ENCODE results near the gene MAGI2.

GRCh38 chr7:78635026-78635793, 818.3 kb downstream of the MAGI2 start:
- no peak for TF ChIP-seq EZH2 (IDR thresholded peaks at IDR 0.05; ENCODE audit: insufficient read depth, poor library complexity, severe bottlenecking)
- TF ChIP-seq EZH2phosphoT487 (IDR thresholded peaks at IDR 0.05; ENCODE audit: insufficient read depth, low read depth): no peak
